Hematopoietic multipotent progenitor cell treated with erythropoietin and hydrocortisone succinate and interleukin-3 and kit ligand, for 6 days (in vitro differentiated cells): ENCODE data around the gene KLHL26.

Experiments used
- DNase-seq: peaks from one replicate; pipeline ENCODE4 v3.0.0-alpha.2; 2015

The KLHL26 gene

GRCh38 chr19:18603255-18603957, 33.4 kb upstream of the KLHL26 start:
- peak; percentile 71 for DNase-seq

- DNase-seq = no peak
Measured at GRCh38 chr19:18603958-18604819, 32.6 kb upstream of the KLHL26 start.

- no peak for DNase-seq
Measured at GRCh38 chr19:18604820-18605159, 32.0 kb upstream of the KLHL26 start.

GRCh38 chr19:18605196-18605545, 31.7 kb upstream of the KLHL26 start:
- DNase-seq = no peak

- DNase-seq = no peak
Measured at GRCh38 chr19:18605546-18606280, 31.1 kb upstream of the KLHL26 start.

GRCh38 chr19:18606281-18607225, 30.3 kb upstream of the KLHL26 start, which contains the start of gene CRLF1:
Gene CRLF1, minus strand, starts transcription at chr19:18606799. Its CDS starts 143 bp downstream, at chr19:18606656.
- no peak for DNase-seq

- no peak for DNase-seq
Measured at GRCh38 chr19:18607226-18608101, 29.4 kb upstream of the KLHL26 start.

- DNase-seq = no peak
Measured at GRCh38 chr19:18608102-18608804, 28.6 kb upstream of the KLHL26 start.

- no peak for DNase-seq
Measured at GRCh38 chr19:18608805-18609716, 27.8 kb upstream of the KLHL26 start.

GRCh38 chr19:18609717-18610051, 27.1 kb upstream of the KLHL26 start:
- no peak for DNase-seq

- no peak for DNase-seq
Measured at GRCh38 chr19:18610245-18610555, 26.6 kb upstream of the KLHL26 start.

GRCh38 chr19:18610556-18611326, 26.1 kb upstream of the KLHL26 start:
- DNase-seq = no peak

GRCh38 chr19:18611327-18612050, 25.3 kb upstream of the KLHL26 start:
- no peak for DNase-seq

- DNase-seq = no peak
Measured at GRCh38 chr19:18612051-18612771, 24.6 kb upstream of the KLHL26 start.

- DNase-seq = no peak
Measured at GRCh38 chr19:18612772-18613588, 23.8 kb upstream of the KLHL26 start, which contains the start of gene TMEM59L. Gene TMEM59L, plus strand, starts transcription at chr19:18612870. Its CDS starts 89 bp downstream, at chr19:18612959.

GRCh38 chr19:18613589-18614234, 23.1 kb upstream of the KLHL26 start:
- DNase-seq = no peak
